ENCODE data around the gene KRTDAP.
"Not testable (repeated sequence)": the region's sequence is repeated elsewhere in the genome, so short reads cannot be mapped to it uniquely, and the experiment has no call there.

KRTDAP gene

GRCh38 chr19:35478794-35479677, 11.2 kb downstream of the KRTDAP start:
- Histone ChIP-seq H3K27me3 (ENCODE audit: insufficient read depth, poor library complexity, severe bottlenecking) (no peaks in the 10 kb centered on the region), H3K27ac (replicated peaks) (no peak overlapping the region), H3K4me3 (replicated peaks; ENCODE audit: insufficient read depth, low read length) (no peak overlapping the region)
- TF ChIP-seq, protein P1, sequence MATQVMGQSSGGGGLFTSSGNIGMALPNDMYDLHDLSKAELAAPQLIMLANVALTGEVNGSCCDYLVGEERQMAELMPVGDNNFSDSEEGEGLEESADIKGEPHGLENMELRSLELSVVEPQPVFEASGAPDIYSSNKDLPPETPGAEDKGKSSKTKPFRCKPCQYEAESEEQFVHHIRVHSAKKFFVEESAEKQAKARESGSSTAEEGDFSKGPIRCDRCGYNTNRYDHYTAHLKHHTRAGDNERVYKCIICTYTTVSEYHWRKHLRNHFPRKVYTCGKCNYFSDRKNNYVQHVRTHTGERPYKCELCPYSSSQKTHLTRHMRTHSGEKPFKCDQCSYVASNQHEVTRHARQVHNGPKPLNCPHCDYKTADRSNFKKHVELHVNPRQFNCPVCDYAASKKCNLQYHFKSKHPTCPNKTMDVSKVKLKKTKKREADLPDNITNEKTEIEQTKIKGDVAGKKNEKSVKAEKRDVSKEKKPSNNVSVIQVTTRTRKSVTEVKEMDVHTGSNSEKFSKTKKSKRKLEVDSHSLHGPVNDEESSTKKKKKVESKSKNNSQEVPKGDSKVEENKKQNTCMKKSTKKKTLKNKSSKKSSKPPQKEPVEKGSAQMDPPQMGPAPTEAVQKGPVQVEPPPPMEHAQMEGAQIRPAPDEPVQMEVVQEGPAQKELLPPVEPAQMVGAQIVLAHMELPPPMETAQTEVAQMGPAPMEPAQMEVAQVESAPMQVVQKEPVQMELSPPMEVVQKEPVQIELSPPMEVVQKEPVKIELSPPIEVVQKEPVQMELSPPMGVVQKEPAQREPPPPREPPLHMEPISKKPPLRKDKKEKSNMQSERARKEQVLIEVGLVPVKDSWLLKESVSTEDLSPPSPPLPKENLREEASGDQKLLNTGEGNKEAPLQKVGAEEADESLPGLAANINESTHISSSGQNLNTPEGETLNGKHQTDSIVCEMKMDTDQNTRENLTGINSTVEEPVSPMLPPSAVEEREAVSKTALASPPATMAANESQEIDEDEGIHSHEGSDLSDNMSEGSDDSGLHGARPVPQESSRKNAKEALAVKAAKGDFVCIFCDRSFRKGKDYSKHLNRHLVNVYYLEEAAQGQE (IDR thresholded peaks at IDR 0.05; ENCODE audit: insufficient replicate concordance, low read depth): no peak
- TF ChIP-seq POLR2AphosphoS5 (IDR thresholded peaks at IDR 0.05; ENCODE audit: low read depth) (no peak), SPI1 (IDR thresholded peaks at IDR 0.05; ENCODE audit: borderline replicate concordance, low read depth) (no peak), GABPA (IDR thresholded peaks at IDR 0.05; ENCODE audit: low read depth) (no peak)
- no peak for DNase-seq (ENCODE audit: low read depth in 1 of 2, low spot score in 1 of 2)

- DNase-seq (ENCODE audit: low read depth in 1 of 2, low spot score in 1 of 2): no peak
- H3K4me3 ChIP-seq (replicated peaks; ENCODE audit: insufficient read depth, low read length): no peak overlapping the region
- TF ChIP-seq SPI1 (IDR thresholded peaks at IDR 0.05; ENCODE audit: borderline replicate concordance, low read depth) (no peak), CTCF (IDR thresholded peaks at IDR 0.05; ENCODE audit: insufficient read depth, low read length) (no peak), POLR2AphosphoS5 (IDR thresholded peaks at IDR 0.05; ENCODE audit: low read depth) (no peak), GABPA (IDR thresholded peaks at IDR 0.05; ENCODE audit: low read depth) (no peak)
- TF ChIP-seq, protein P1 (IDR thresholded peaks at IDR 0.05; ENCODE audit: insufficient replicate concordance, low read depth): no peak
- H3K27me3 ChIP-seq (ENCODE audit: insufficient read depth, poor library complexity, severe bottlenecking): no peaks in the 10 kb centered on the region
- no peak overlapping the region for H3K27ac ChIP-seq (replicated peaks)
Observed at GRCh38 chr19:35476149-35476548, 14.1 kb downstream of the KRTDAP start.

- not testable (repeated sequence) for H3K27ac ChIP-seq (replicated peaks); DNase-seq (ENCODE audit: low read depth in 1 of 2, low spot score in 1 of 2); H3K27me3 ChIP-seq (ENCODE audit: insufficient read depth, poor library complexity, severe bottlenecking); H3K4me3 ChIP-seq (replicated peaks; ENCODE audit: insufficient read depth, low read length)
Observed at GRCh38 chr19:35474594-35474993, 15.7 kb downstream of the KRTDAP start.

DNA sequence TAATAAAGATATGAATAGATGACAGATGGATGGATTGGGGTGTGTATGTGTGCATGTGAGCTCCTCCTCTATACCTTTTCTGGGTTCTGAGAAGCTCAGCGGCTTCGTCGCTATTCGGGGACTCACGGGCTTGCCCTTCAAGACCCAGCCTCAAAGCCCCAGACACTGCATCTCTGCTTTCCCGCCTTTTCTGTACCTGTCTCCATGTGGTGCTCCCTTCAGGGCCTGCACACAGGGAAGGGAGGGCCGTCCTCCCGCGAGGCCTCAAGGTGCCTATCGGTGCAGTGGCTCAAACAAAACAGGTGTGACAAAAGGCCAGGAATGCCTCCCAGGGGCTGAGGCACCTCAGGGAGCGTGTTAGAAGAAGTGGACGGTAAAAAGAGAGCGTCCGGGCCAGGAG, 16.2 kb downstream of the KRTDAP start:
- TF ChIP-seq CTCF (IDR thresholded peaks at IDR 0.05; ENCODE audit: insufficient read depth, low read length): no peak
- TF ChIP-seq, protein P1 (IDR thresholded peaks at IDR 0.05; ENCODE audit: insufficient replicate concordance, low read depth): no peak
- no peaks in the 10 kb centered on the region for H3K27me3 ChIP-seq (ENCODE audit: insufficient read depth, poor library complexity, severe bottlenecking)

More for the DNA sequence above, 16.2 kb downstream of the KRTDAP start:
- Histone ChIP-seq H3K27ac (replicated peaks) (no peak overlapping the region), H3K4me3 (replicated peaks; ENCODE audit: insufficient read depth, low read length) (no peak overlapping the region)
- no peak for DNase-seq (ENCODE audit: low read depth in 1 of 2, low spot score in 1 of 2)
